GM18505 (cell line): Measurements from ENCODE around the gene PCDHA10.
"Not testable (repeated sequence)": the region's sequence is repeated elsewhere in the genome, so short reads cannot be mapped to it uniquely, and the experiment has no call there.

Experiments used
- ATAC-seq: cut with Tn5 transposase; IDR thresholded peaks from one replicate; pipeline ENCODE4 v1.9.1; 2021; ENCODE audit not compliant: unreplicated experiment
- POLR2A ChIP-seq: IDR thresholded peaks from 4 replicates; pipeline ENCODE4 v1.6.1; 2011; ENCODE audit warnings: borderline replicate concordance; ENCODE audit not compliant: insufficient read depth, insufficient read length; ENCODE audit errors: extremely low read depth

PCDHA10 gene

GRCh38 chr5:140862441-140863295 is 7.0 kb downstream of the PCDHA10 start:
- no peak for TF ChIP-seq POLR2A
- ATAC-seq, result no peak

DNA sequence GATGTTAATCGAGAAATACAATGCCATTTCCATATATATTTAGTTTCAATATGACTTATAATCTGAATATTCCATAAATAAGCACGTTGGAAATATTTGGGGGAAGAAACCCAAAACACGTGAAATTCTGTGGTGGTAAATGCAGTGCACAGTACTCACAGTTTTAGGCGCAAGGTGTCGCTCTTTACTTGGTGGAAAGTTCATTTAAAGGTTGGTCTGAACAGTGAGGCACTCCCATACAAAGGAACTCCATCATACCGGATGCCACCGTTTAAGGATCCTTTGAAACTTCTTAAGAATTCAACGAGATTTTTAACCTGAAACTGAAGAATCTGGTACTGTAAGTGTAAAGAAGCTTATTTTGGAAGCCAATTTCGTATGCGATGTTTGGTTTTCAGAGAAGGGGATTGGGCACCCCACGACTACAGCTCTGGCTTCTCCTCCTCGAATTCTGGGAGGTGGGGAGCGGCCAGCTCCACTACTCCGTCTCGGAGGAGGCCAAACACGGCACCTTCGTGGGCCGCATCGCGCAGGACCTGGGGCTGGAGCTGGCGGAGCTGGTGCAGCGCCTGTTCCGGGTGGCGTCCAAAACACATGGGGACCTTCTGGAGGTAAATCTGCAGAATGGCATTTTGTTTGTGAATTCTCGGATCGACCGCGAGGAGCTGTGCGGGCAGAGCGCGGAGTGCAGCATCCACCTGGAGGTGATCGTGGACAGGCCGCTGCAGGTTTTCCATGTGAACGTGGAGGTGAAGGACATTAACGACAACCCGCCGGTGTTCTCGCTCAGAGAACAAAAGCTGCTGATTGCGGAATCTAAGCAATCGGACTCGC is 13.2 kb downstream of the PCDHA10 start, which contains the start of gene PCDHA11:
PCDHA11 (plus strand) TSS at position 237 of the 834 bp plus-strand sequence; CDS start at position 384, 147 bp downstream.
- ATAC-seq, result no peak
- TF ChIP-seq POLR2A, result no peak

DNA sequence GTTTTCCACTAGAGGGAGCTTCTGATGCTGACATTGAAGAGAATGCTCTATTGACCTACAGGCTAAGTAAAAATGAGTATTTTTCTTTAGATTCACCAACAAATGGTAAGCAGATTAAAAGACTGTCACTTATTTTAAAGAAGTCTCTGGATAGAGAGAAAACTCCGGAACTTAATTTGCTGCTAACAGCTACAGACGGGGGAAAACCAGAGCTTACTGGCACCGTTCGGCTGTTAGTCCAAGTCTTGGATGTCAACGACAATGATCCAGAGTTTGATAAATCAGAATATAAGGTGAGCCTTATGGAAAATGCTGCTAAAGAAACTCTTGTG is 13.8 kb downstream of the PCDHA10 start:
- no peak for TF ChIP-seq POLR2A
- no peak for ATAC-seq

- no peak for ATAC-seq
- TF ChIP-seq POLR2A, result no peak
Observed at GRCh38 chr5:140870221-140871201, 14.8 kb downstream of the PCDHA10 start.

- TF ChIP-seq POLR2A, result no peak
- no peak for ATAC-seq
Observed at GRCh38 chr5:140875085-140876065, 19.7 kb downstream of the PCDHA10 start, which contains the start of gene PCDHA12. TSS of gene PCDHA12 (plus strand) at chr5:140875308. CDS start at chr5:140875473, 165 bp downstream.

GRCh38 chr5:140876541-140877261 is 21.0 kb downstream of the PCDHA10 start:
- not testable (repeated sequence) for ATAC-seq

DNA sequence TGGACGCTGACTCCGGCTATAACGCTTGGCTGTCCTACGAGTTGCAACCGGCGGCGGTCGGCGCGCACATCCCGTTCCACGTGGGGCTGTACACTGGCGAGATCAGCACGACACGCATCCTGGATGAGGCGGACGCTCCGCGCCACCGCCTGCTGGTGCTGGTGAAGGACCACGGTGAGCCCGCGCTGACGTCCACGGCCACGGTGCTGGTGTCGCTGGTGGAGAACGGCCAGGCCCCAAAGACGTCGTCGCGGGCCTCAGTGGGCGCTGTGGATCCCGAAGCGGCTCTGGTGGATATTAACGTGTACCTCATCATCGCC is 21.5 kb downstream of the PCDHA10 start:
- ATAC-seq, result no peak
- TF ChIP-seq POLR2A, result no peak

- ATAC-seq, result no peak
- TF ChIP-seq POLR2A, result no peak
Observed at GRCh38 chr5:140881889-140882590, 26.3 kb downstream of the PCDHA10 start, which contains the start of gene PCDHA13. TSS of gene PCDHA13 (plus strand) at chr5:140882124. CDS start at chr5:140882269, 145 bp downstream.

DNA sequence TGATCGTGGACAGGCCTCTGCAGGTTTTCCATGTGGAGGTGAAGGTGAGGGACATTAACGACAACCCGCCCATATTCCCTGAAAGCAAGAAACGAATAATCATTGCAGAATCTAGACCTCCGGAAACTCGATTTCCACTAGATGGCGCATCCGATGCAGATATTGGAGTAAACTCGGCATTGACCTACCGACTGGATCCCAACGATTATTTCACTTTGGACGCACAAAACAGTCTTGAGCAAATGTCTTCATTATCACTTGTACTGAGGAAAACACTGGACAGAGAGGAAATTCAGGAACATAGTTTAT is 26.8 kb downstream of the PCDHA10 start:
- no peak for ATAC-seq
- TF ChIP-seq POLR2A, result no peak

GRCh38 chr5:140883373-140883772 is 27.7 kb downstream of the PCDHA10 start:
- no peak for ATAC-seq
- no peak for TF ChIP-seq POLR2A
